Hematopoietic multipotent progenitor cell treated with erythropoietin and hydrocortisone succinate and interleukin-3 and kit ligand, for 6 days (in vitro differentiated cells): ENCODE results near the gene FCN2.

Experiments used
- DNase-seq: peaks from one replicate; pipeline ENCODE4 v3.0.0-alpha.2; 2015

Gene FCN2

DNA sequence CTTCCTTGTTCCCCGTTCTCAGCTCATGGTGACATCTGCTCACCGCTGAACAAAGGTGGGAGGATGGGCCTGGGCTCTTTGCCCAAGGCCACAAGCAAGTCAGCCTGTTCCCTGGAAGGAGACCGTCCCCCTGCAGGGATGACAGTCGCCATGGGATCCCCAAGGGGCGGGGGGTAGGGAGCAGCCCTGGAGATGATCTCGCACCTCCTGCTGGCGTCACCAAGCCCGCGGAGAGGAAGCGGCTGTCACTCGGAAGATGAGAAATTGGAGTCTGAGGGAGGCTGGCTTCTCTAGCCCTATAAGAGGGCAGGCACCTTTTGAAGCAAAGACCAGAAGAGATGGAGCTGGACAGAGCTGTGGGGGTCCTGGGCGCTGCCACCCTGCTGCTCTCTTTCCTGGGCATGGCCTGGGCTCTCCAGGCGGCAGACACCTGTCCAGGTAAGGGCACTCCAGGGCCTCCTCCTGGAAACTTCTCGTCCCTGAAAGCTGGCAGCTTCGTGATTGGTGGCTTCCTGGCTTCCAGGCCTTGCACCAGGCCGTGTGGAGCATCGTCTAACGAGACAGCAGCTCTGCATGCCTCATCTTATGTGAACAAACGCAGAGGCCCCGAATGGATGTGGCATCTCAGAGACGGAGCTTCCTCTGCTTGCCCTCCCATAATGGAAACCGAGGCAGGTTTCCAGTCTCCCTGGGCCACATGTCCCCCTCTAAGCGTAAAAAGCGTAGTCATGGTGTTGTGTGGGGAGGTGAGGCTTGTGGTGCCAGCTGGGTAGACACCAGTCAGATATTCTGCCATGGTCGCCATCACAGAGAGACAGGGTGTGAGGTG lies at the start of gene FCN2:
FCN2 (plus strand) TSS at position 327 of the 829 bp plus-strand sequence; CDS start at position 339, 12 bp downstream.
- DNase-seq = no peak

DNA sequence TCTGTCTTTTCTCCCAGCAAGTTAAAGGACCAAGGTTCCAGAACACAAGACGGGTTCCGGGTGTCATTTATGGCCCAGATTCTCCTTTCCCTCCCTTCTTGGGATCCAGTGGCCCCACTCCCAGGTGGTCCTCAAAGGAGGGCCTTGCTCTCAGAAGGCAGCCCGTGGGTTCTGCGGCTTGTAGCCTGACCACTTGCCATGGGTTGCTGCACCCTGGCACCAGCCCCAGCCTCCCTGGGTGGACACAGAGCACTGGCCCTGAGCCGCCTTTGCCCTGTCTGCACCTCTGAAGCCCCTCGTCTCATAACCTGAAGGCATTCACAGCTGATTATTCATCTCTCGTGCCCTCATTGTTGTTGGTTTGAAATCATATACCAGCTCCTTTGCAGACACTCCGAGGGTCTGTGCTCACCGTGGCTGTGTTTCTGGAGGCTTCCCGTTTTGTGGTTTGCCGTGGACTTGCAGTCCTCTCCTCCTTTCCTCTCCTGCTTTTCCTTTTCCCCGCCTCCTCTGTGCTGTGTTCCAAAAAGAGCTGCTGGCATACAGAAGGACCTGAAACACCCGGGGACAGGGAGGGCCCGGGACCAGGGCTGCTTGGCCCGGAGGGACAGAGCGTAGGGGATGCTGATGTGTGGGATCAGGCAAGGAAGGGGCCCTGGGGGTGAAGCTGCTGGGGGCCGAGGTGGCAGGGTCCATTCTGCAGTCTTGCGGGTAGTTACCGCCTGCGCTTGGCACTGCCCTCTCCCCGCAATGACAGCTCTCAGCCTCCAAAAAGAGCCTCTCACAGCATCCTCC lies 49.5 kb upstream of the FCN2 start:
- DNase-seq = no peak

DNA sequence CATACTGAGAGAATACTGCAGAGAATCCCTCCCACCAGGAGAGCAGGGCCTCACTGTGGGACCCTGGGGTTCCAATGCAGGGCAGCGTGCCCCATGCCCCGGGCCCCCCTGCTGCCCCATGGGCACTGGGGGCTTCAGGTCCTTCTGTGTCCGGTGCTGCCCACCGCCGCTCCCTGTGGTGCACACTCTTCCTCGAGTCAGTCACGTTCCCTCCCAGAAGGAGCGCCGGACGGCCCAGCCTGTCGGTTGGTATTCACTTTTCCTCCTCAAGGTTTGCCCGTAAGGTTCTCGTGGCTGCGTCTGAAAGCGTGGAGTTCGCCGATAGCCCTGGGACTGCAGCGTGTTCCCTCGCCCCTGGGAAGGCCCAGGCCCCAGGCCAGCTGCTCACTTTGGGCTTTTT lies 48.1 kb upstream of the FCN2 start:
- DNase-seq = no peak

DNA sequence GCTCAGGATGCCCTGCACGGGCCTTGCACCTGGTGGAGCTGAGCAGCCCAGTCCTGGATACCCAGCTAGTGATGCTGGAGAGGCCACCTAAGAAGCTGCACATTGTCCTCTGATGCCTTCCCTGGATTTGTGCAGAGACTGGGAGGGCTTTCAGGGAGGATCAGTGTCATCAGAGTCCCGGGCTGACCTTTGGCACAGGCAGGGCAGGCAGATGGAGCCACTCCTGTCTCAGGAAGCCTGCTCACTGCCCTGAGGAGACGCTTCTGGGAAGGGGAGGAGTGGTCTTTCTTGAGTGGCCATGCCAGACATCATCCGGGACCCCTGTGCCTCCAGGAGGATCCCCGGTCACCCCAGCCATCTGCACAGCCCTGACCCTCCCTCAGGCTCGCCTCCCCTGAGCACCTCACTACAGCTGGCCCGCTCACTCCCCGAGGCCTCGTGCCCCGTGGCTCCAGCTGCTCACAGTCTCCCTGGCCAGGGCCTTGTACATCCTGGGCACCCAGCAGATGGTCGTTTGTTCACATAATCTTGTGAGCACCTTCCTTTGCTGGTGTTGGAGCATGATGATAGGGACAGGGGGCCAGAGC lies 47.2 kb upstream of the FCN2 start:
- DNase-seq = no peak

DNA sequence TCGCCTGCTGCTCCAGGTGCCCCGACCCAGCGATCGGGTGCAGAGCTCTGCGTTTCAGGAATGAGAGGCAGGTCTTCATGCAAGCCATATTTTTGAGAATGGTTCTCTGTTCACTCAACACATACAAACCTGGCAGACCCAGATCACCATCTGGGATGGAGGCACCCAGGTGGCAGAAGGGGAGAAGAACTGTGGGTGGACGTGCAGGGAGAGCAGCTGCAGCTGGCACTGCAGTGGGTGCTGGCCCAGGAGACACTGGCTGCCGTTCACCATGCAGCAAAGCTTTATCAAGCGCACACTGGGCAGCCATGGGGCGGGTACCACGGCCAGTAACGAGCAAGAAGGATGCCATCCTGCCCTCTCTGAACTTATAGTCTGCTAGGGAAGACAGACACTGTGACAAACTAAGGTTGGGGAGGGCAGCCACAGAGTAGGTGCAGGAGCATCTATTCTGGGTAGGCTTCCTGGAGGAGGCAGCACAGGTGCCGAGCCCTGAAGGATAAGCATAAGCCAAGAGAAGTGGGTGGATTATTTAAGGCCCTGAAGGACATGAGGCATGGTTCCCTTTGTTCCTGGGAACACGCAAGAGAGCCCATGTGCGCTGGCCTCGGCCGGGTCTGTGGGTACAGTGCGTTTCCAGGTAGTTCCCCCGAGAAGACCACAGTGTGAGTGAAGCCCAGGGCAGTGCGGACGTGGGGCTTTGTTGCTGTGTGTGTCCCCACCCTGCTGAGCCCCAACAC lies 46.2 kb upstream of the FCN2 start:
- no peak for DNase-seq

DNA sequence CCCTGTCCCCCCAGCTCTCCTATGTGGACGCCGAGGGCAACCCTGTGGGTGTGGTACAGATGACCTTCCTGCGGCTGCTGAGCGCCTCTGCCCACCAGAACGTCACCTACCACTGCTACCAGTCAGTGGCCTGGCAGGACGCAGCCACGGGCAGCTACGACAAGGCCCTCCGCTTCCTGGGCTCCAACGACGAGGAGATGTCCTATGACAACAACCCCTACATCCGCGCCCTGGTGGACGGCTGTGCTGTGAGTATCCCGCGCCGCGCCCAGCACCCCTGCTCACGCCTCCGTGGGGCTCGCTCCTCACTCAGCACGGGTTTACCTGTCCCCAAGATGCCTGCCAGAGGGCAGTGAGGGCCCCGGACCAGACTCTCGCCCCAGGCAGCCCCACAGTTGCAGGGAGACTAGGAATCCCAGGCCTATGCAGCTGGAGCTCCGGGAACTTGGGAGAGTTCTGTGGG lies 45.6 kb upstream of the FCN2 start:
- DNase-seq = no peak

DNA sequence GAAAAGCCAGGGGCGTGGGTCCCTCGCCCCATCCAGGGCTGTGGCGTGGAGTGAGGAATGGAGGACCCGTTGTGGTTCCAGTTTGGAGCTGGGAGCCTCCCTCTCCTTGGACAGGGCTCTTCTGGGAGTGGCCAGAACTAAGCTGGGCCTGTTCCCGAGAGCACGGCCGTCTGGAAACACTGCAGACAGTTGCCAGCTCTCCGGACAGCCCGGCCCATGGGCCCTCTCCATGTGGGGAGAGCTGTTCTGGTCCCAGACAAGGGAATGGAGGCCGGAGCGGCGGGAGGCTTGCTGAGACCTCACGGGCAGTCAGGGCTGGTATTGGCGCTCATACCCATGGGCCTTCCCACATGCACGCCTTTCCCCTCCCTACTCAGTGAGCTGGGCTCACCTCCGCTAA lies 45.2 kb upstream of the FCN2 start:
- DNase-seq = no peak

DNA sequence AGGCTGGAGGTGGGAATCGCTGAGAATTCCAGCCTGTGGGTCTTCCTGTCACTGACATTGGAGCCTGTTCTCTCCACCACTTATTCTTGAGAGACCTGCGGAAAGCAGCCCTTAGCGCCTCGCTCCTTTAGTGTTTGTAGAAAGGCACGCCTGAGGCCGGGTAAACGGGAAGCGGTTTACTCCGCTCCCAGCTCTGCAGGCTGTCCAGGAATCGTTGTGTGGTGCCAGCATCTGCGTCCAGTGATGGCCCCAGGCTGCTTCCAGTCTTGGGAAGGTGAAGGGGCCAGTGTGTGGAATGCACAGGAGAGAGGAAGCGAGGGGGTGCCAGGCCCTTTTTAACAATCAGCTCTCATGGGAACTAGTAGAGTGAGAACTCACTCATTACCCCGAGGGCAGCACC lies 44.6 kb upstream of the FCN2 start:
- no peak for DNase-seq

DNA sequence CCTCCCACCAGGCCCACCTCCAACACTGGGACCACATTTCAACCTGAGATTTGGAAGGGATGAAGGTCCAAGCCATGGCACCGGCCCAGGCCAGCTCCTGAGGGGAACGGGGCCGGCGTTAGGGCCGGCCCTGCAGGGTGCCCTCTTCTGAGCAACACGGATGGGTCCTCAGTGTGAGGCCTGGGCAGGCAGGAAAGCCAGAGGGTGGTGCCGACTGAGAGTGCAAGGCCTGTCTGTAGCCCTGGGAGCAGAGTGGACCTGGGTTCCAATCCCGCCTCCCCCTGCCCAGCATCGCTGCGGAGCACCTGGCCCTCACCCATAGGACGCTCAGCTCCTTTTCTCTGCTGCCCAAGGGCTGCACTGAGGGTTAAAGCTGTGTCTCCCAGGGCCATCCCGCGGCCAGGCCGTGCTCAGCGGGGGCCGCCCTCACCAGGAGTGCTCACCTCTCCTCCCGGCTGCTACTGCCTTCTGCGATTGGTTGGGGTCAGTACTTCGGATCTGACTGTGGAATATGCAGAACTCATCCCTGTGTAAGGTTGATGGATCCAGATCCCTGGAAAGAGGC lies 44.1 kb upstream of the FCN2 start:
- DNase-seq = no peak

DNA sequence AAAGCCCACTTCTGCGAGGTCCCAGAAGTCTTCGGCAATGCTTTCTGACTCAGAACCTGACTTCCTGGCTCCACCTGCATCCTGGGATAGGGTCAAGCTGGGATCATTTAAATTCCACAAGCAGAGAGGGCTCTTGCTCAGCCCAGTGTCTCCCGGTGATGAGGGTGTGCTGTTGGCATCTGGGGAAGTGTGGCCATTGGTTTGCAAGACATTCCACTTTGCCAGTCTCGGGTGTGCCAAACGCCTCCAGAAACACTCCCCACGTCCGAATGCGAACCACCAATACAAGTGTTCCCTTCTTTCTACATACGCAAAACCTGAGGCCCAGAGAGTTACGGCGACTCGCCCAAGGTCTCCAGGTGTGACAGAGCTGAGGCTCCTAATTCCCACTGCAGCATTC lies 43.1 kb upstream of the FCN2 start:
- no peak for DNase-seq

DNA sequence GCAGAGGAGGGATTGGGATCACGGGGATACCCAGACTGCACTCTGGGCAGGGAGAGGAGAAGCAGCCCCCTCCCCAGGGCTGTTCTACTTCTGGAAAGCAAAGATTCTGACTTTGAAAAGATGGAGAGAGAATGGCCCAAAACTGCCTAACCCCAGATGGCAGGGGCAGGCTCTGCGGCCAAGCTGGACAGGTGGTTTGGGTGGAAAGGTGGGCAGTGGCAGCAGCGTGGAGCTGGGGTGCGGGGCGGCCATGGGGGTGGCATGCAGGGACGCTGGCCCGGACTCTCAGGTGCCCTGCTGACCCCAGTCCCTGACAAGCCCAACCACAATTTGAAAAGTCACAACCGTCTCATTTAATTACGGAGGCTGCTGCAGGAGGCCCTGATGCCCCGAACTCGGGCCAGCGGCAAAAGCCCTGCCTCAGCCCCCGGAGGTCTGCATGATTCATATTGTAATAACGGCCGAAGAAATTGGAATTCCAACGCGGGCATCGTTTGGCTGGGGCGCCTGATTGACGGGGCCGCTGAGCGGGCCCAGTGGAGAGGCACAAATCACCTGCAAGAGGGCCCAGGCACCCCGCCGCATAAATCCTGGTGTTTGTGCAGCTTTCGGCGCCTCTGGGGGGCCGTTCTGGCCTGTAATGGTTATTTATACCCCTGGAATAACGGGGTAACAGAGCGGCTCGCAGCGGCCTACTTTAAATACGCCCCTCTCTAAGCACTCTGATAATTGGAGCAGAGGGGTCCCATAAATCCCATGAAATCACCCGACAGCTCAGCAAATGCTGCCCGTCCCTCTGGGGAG lies 41.8 kb upstream of the FCN2 start:
- no peak for DNase-seq

DNA sequence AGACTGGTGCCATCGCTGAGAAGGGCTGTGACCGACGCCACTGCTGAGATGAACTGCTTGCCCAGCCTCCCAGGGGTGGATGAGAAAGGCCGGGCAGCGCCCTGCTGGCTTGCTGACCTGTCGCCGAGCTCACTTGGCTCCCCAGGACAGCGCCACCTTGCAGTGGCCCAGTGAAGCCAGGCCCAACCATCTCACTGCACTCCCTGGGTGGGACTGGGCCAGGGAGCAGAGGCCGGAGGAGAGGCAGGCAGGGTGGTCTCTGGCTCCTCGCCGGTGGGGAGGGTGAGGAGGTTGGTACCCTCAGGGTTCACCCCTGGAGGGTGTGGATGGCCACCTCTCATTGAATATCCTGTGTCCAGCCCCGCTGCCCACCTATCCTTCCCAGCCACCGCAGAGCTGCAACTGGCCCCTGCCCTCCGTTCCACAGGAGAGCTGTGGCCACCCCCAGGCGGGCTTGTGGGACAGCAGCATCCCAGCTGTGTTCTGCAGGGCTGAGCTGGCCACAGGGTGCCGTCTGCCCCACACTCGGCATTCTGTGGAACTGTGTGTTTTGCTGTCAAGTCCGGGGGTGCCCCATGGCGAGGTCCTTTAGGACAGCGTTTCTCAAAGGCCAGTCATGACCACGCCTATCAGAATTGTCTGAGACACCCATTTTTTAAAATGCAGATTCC lies 41.0 kb upstream of the FCN2 start:
- no peak for DNase-seq

DNA sequence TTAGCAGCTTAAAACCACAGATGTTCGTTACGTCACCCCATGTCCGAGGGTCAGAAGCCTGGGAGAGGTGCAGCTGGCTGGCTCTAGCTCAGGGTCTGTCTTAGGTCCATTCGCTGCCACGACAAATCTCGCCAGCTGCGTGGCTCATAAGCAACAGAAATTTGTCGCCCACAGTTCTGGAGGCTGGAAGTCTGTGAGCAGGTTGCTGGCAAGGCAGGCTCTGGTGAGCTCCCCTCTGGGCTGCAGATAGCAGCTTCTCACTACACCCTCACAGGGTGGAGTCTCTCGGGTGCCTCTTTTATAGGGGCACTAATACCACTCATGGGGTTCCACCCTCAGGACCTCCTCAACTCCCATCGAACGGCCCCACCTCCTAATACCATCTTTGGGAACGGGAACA lies 40.1 kb upstream of the FCN2 start:
- DNase-seq = no peak

DNA sequence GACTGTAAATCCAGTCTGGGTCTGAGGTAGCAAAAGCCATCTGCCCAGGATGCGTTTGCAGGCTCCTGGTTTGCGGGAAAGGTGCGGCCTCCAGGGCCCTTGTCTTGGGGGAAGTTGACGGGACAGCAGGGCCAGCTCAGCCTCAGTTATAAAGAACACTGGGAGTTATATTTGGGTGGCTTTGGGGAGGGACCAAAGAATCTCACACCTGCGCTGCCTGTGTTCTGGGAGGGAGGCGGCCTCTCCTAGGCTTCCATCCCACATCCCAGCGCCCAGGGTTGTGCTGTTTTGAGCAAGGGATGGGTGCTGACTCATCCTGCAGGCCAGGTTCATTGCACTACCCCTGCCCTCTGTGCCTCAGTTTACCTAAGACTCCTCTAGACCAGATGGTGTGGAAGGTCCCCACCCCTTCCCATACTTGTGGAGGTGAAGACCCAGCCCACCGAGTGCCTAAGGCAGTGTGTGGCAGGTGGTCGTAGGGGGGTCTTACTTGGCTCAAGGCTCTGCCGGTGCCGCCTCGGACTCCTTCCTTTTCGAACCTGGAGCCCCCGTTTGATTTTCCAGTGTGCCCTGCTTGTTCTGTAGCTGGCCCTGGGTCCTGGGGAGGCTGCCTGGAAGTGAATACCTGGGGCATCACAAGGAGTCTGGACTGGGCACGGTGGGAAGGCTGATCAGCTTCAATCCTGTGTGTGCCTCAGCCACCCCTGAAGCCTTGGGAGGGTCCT lies 39.3 kb upstream of the FCN2 start:
- DNase-seq = no peak

DNA sequence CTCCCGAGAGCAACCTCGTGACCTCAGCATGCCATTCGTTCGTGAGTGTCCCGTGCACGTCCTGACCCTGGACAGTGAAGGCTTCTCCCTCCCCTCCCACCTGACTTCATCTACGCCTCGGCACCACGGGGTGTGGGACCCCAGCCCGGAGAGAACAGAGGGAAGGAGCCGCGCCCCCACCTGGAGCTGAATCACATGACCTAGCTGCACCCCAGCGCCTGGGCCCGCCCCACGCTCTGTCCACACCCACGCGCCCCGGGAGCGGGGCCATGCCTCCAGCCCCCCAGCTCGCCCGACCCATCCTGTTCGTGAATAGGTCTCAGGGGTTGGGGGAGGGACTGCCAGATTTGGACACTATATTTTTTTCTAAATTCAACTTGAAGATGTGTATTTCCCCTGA lies 38.3 kb upstream of the FCN2 start:
- DNase-seq = no peak

DNA sequence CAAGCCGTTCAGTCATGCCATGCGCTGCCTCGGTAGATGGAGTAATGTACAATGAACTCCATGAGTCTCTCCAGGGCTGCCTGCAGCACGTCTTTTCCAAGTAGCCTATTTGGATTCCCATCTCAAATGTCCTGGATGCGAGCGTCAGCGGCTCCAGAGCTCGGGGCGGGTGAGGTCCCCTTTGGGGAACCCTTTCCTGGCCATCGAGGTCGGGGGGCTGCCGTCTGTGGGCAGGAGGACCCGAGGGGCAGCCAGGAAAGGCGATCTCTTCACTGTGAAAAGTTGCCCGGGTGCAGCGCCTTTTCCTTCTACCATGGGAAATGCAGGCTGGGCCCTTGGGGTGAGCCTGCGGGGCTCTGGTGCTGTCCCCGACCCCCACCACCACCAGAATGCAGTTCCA lies 36.9 kb upstream of the FCN2 start:
- no peak for DNase-seq

DNA sequence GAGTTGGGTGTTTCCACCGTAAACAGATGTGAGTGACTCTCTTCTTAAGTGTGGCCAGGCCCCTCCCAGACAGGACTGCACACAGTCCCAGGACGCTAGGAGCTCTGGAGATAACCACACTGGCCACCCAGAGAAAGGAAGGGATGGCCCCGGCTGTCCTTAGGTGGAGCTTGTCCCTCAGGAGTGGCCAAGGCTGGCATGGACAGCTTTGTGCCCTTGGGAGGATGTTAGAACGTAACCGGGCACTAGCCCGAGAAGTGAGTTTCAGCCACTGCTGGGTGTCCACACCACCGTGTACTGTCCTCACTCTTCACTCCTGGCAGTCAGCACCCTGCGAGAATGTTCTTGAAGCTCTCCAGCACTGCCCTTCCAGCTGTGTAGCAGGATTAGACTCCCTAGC lies 35.8 kb upstream of the FCN2 start:
- DNase-seq = no peak

DNA sequence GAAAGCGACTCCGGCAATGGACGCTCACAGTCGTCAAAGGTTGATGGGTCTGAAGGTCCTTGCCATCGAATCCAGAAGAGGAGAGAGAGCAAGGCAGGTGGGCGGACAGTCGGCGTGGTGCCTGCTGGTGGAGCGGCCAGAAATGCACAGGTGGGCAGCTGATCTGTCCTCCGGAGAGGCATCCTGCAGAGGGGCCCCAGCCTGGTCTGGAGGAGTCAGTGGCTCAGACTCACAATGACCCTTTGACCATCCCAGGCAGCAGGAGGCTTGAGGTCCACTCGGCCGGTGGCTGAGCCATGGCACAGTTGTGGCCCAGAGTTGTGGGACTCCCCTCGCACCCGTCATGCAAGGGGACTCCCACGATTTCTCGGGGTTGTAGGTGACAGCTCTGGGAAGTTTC lies 34.4 kb upstream of the FCN2 start:
- no peak for DNase-seq

DNA sequence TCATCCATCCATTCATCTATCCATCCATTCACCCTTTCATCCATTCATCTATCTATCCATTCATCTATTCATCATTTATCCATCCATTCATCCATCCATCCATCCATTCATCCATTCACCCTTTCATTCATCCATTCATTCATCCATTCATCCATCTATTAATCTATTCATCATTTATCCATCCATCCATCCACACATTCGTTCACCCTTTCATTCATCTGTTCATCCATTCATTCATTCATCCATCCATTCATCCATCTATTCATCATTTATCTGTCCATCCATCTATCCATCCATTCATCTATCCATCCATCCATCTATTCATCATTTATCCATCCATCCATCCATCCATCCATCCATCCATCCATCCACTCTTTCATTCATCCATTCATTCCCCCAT lies 33.9 kb upstream of the FCN2 start:
- DNase-seq = no peak

DNA sequence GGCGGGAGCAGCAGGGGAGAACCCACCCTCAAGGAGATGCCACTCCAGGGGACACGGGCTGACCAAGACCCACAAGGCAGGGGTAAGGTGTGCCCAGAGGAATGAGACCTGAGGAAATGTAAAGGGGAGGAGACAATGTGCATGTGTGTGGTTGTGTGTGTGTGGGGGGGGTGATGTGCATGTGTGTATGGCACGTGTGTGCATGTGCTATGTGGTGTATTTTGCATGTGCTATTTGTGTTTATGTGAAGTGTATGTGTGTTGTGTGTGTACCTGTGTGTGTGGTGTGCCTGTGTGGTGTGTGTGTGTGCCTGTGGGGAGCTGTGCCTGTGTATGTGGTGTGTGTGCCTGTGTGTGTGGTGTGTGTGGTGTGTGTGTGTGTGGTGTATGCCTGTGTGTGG lies 33.5 kb upstream of the FCN2 start:
- DNase-seq = no peak
